Measurements from ENCODE around the gene ERVFRD-1. TPM values are rescaled to one million over a fixed set of nuclear protein-coding genes. Genes with fewer than 3 reads are reported as not detected.

Gene ERVFRD-1
- total RNA-seq, 1 donor from 2014 or later, result not detected

DNA sequence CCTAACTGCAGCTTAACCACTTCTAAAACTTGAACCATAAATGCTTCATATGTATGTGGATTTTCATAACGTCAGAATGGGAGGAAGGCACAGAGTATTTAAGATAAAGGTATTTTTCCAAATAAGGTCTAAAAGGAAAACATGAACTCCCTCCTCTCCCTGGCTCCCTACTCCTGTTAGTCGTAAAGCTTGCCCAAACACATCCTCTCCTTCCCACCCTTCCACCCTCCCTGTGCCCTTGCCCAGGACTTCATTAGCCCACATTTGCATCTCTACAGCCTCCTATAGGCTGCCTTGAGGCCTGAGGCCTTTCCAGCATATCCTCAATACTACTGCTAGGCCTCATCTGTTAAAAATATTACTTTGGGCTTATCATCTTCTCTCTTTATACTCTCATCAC lies 35.0 kb downstream of the ERVFRD-1 start:
- no peaks in the 10 kb centered on the region for H3K4me1 Mint-ChIP-seq (ENCODE audit: low read depth)
- H3K27ac Mint-ChIP-seq, result no peak overlapping the region
- H3K36me3 Mint-ChIP-seq (ENCODE audit: low read depth), result no peaks in the 10 kb centered on the region
- DNase-seq (ENCODE audit: low spot score), result no peak
- H3K9me3 Mint-ChIP-seq, result no peaks in the 10 kb centered on the region
- peaks cover 13% of the 10 kb centered on the region for H3K27me3 Mint-ChIP-seq (ENCODE audit: insufficient read depth)
- no peak overlapping the region for H3K4me3 Mint-ChIP-seq
- intact Hi-C loops (cut with micrococcal nuclease), result no loop called here

DNA sequence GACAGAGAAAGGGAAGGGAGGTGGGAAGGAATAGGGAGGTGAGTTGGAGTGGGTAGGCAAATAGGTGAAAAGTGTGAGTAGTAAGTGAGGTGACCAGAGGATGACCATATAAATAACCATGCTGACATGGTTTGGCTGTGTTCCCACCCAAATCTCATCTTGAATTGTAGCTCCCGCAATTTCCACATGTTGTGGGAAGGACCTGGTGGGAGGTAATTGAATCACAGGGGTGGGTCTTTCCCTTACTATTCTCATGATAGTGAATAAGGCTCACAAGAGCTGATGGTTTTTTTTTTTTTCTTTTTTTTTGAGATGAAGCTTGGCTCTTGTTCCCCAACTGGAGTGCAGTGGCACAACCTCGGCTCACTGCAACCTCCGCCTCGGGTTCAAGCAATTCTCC lies 39.4 kb downstream of the ERVFRD-1 start:
- Mint-ChIP-seq H3K4me3 (no peak overlapping the region), H3K9me3 (no peaks in the 10 kb centered on the region), H3K4me1 (ENCODE audit: low read depth) (no peaks in the 10 kb centered on the region), H3K27ac (no peak overlapping the region), H3K27me3 (ENCODE audit: insufficient read depth) (peaks cover 1% of the 10 kb centered on the region), H3K36me3 (ENCODE audit: low read depth) (no peaks in the 10 kb centered on the region)
- intact Hi-C loops (cut with micrococcal nuclease), result no loop called here
- DNase-seq (ENCODE audit: low spot score), result no peak

DNA sequence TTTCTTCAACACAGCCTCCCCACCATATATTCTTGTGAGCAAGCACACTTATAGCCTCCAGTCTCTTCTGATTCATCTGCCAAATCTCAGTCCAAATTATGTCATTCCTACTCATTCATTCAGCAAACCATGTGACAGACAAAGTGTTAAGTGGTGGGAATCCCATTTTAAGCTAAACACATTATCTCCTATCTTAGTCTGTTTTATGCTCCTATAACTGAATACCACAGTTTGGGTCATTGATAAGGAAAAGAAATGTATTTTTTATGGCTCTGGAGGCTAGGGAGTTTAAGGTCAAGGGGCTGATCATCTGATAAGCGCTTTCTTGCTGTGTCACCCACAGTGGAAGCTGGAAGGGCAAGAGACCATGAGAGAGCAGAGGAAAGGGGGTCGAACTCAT lies 41.8 kb downstream of the ERVFRD-1 start:
- intact Hi-C loops (cut with micrococcal nuclease), result loop anchor here (1.0 to 10.0 kb wide), 4 partner anchors 115 to 591 kb away; no protein-coding TSS in a partner anchor
- no peaks in the 10 kb centered on the region for H3K9me3 Mint-ChIP-seq
- H3K4me3 Mint-ChIP-seq, result no peak overlapping the region
- H3K4me1 Mint-ChIP-seq (ENCODE audit: low read depth), result no peaks in the 10 kb centered on the region
- DNase-seq (ENCODE audit: low spot score), result no peak
- no peaks in the 10 kb centered on the region for H3K36me3 Mint-ChIP-seq (ENCODE audit: low read depth)
- H3K27me3 Mint-ChIP-seq (ENCODE audit: insufficient read depth), result no peaks in the 10 kb centered on the region
- H3K27ac Mint-ChIP-seq, result no peak overlapping the region

DNA sequence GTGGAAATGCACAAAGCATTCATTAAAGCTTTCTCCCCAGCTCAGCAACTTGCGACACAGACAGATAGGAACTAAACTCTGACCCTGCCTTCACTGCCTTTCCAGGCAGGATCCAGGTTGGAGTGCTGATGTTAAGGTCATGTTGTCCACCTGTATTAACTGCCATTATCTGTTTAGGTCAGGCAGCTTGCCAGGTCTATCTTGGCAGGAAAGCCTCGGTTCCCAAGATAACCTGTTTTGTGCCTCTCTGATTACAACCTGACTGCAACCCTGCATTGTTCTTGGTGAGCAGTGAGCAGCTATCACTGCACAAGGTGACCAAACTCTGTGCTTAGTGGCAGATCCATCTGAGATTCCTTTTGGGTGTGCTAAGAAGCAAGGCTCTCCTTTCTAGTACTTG lies 44.2 kb downstream of the ERVFRD-1 start:
- no peak for DNase-seq (ENCODE audit: low spot score)
- Mint-ChIP-seq H3K27ac (no peak overlapping the region), H3K36me3 (ENCODE audit: low read depth) (no peaks in the 10 kb centered on the region), H3K4me1 (ENCODE audit: low read depth) (no peaks in the 10 kb centered on the region), H3K27me3 (ENCODE audit: insufficient read depth) (peaks cover 4% of the 10 kb centered on the region), H3K9me3 (no peaks in the 10 kb centered on the region), H3K4me3 (no peak overlapping the region)
- intact Hi-C loops (cut with micrococcal nuclease), result loop anchor here (5.0 to 10.0 kb wide), 2 partner anchors 223 to 510 kb away; no protein-coding TSS in a partner anchor

DNA sequence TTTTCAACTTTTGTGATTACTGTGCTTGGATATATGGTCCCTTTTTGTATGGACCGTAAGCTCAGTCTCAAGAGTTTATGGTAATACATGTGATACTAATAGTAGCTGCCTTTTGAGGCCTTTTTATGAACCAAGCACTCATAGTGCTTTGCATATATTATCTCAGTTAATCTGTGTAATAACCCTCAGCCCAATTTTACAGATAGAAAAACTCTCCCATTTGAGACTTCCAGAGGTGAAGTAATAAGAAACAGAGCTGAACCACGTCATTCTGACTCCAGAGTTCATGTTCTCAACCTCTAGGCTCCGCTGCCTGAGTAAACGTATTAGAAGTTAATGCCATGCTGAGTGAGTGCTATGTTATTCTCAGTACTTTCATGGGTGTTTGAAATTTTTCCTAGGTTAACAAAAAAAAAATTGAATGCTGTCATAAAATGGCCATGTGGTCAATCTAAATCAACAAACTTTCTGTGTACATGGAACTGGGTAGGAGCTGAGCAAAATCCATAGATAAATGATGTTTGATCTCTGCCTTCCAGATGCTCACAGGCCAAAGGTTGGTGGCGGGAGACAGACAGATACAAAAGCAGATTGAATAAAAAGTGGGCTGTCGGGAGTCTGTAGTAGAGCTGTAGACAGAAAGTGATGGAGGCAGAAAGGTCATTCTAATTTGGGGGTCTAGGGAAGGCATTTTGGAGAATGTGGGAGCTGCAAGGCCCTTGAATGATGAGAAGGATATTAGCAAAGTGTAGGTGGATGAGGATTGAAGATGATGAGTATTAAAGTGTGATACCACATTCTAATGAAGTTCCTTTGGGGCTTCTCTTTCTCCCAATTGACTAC lies 44.8 kb downstream of the ERVFRD-1 start:
- no peak overlapping the region for H3K27ac Mint-ChIP-seq
- no peak for DNase-seq (ENCODE audit: low spot score)
- intact Hi-C loops (cut with micrococcal nuclease), result loop anchor here (5.0 to 10.0 kb wide), 2 partner anchors 222 to 511 kb away; no protein-coding TSS in a partner anchor
- H3K9me3 Mint-ChIP-seq, result no peaks in the 10 kb centered on the region
- H3K4me3 Mint-ChIP-seq, result no peak overlapping the region
- no peaks in the 10 kb centered on the region for H3K4me1 Mint-ChIP-seq (ENCODE audit: low read depth)
- peaks cover 4% of the 10 kb centered on the region for H3K27me3 Mint-ChIP-seq (ENCODE audit: insufficient read depth)
- no peaks in the 10 kb centered on the region for H3K36me3 Mint-ChIP-seq (ENCODE audit: low read depth)

DNA sequence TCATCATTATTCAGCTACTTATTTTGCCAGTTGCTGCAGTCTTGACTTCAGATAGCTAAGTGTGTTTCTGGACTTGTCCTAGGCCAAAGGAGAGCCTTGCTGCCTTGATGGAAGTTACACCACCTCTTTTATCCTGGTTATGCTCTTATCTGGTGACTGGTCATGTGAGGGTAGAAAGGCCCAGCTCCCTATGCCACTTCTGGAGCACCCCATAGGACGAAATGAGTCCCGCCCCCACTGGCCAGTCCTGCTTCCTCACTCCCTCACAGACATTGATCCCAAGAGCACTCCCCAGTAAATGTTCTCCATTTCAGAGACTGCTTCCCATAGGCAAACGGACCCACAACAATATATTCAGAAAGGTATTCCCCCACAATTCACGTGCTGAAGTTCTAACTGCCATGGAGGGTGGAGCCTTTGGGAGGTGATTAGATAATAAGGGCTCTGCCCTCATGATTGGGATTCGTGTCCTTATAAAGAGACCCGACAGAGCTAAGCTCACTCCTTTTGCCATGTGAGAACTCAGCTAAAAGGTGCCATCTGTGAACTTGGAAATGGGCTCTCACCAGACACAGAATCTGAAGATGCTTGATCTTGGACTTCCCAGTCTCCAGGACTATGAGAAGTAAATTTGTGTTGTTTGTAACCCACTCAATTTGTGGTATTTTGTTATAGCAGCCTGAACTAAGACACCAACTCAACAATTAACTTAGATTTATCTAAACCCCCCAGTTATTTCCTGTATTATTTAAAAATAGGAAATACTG lies 45.9 kb downstream of the ERVFRD-1 start:
- no peaks in the 10 kb centered on the region for H3K4me1 Mint-ChIP-seq (ENCODE audit: low read depth)
- H3K27ac Mint-ChIP-seq, result no peak overlapping the region
- H3K4me3 Mint-ChIP-seq, result no peak overlapping the region
- H3K9me3 Mint-ChIP-seq, result no peaks in the 10 kb centered on the region
- H3K27me3 Mint-ChIP-seq (ENCODE audit: insufficient read depth), result peaks cover 12% of the 10 kb centered on the region
- intact Hi-C loops (cut with micrococcal nuclease), result loop anchor here (5.0 to 10.0 kb wide), 2 partner anchors 221 to 512 kb away; no protein-coding TSS in a partner anchor
- H3K36me3 Mint-ChIP-seq (ENCODE audit: low read depth), result no peaks in the 10 kb centered on the region
- no peak for DNase-seq (ENCODE audit: low spot score)

DNA sequence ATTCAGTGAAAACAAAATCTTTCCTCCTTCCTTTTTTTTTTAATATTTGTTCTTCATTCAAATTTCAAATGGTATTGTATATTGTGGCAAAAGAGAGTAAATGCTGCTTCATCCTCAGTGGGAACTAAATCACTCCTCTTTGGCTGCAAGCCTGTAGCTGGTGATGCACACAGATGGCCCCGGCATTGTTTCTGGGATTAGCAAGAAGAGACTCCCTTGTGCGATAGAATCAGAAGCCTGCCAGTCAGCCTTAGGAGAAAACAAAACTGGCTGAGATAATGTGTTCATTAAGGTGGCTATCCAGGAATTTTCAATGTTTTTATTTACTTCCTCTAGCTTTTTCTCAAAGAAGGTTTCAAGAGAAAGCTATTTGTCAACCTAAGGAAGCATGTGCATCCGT lies 46.7 kb downstream of the ERVFRD-1 start:
- Mint-ChIP-seq H3K27ac (no peak overlapping the region), H3K27me3 (ENCODE audit: insufficient read depth) (peaks cover 12% of the 10 kb centered on the region), H3K4me1 (ENCODE audit: low read depth) (no peaks in the 10 kb centered on the region), H3K4me3 (no peak overlapping the region), H3K36me3 (ENCODE audit: low read depth) (no peaks in the 10 kb centered on the region), H3K9me3 (no peaks in the 10 kb centered on the region)
- intact Hi-C loops (cut with micrococcal nuclease), result loop anchor here (5.0 to 10.0 kb wide), 2 partner anchors 220 to 512 kb away; no protein-coding TSS in a partner anchor
- DNase-seq (ENCODE audit: low spot score), result no peak

DNA sequence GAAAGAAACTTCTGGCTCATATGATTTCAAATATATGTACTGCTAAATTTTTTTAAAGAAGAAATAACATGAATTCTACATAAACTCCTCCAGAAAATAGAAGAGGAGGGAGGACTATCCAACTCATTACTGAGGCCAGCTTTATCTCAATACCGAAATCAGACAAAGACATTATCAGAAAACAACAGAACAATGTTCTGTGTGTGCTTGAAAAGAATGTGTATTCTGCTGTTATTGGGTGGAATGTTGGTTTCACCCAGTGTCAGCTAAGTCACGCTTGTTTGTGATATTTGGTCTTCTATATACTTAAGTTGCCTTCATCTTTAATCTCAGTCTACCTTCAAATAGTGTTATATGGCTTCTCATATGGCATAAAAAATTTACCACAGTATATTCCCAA lies 48.8 kb downstream of the ERVFRD-1 start:
- Mint-ChIP-seq H3K27ac (no peak overlapping the region), H3K4me1 (ENCODE audit: low read depth) (no peaks in the 10 kb centered on the region), H3K9me3 (no peaks in the 10 kb centered on the region), H3K4me3 (no peak overlapping the region), H3K27me3 (ENCODE audit: insufficient read depth) (peaks cover 12% of the 10 kb centered on the region), H3K36me3 (ENCODE audit: low read depth) (no peaks in the 10 kb centered on the region)
- no peak for DNase-seq (ENCODE audit: low spot score)
- intact Hi-C loops (cut with micrococcal nuclease), result loop anchor here (10.0 kb wide), 1 partner anchor 218 kb away; no protein-coding TSS in a partner anchor

DNA sequence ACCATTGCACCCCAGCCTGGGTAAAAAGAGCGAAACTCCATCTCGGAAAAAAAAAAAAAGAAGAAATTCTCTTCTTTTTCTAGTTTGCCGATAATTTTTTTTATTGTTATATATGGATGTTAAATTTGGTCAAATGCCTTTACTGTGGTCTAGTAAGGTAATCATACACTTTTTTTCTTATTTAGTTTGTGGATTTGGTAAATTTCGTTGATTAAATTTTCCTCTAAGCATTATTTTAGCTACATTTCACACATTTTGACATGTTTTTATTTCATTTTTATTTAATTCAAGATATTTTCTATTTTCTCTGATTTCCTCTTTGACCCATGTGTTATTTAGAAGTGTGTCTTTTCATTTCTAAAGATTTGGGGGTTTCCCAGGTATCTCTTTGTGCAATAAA lies 49.4 kb downstream of the ERVFRD-1 start:
- no peak overlapping the region for H3K27ac Mint-ChIP-seq
- H3K36me3 Mint-ChIP-seq (ENCODE audit: low read depth), result no peaks in the 10 kb centered on the region
- no peak overlapping the region for H3K4me3 Mint-ChIP-seq
- H3K9me3 Mint-ChIP-seq, result no peaks in the 10 kb centered on the region
- no peaks in the 10 kb centered on the region for H3K4me1 Mint-ChIP-seq (ENCODE audit: low read depth)
- DNase-seq (ENCODE audit: low spot score), result no peak
- H3K27me3 Mint-ChIP-seq (ENCODE audit: insufficient read depth), result peaks cover 12% of the 10 kb centered on the region
- intact Hi-C loops (cut with micrococcal nuclease), result loop anchor here (10.0 kb wide), 1 partner anchor 217 kb away; no protein-coding TSS in a partner anchor

DNA sequence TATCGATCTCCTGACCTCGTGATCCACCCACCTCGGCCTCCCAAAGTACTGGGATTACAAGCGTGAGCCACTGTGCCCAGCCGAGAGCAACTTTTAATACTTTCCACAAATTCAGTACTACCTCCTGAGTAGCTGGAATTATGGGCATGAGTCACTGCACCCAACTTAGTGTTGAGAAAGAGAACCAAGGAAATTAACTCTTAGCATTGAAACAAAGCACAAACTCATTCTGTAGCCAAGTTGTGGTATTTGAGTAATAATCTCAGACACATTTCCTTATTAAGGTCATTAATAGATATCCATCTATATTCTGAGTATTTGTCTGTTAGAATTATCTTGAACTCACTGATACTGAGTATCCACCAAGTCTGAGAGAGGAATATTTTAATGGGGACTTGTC lies 53.1 kb downstream of the ERVFRD-1 start:
- intact Hi-C loops (cut with micrococcal nuclease), result no loop called here
- H3K36me3 Mint-ChIP-seq (ENCODE audit: low read depth), result no peaks in the 10 kb centered on the region
- H3K27me3 Mint-ChIP-seq (ENCODE audit: insufficient read depth), result peaks cover 12% of the 10 kb centered on the region
- H3K27ac Mint-ChIP-seq, result no peak overlapping the region
- no peaks in the 10 kb centered on the region for H3K4me1 Mint-ChIP-seq (ENCODE audit: low read depth)
- no peak overlapping the region for H3K4me3 Mint-ChIP-seq
- no peak for DNase-seq (ENCODE audit: low spot score)
- H3K9me3 Mint-ChIP-seq, result no peaks in the 10 kb centered on the region

DNA sequence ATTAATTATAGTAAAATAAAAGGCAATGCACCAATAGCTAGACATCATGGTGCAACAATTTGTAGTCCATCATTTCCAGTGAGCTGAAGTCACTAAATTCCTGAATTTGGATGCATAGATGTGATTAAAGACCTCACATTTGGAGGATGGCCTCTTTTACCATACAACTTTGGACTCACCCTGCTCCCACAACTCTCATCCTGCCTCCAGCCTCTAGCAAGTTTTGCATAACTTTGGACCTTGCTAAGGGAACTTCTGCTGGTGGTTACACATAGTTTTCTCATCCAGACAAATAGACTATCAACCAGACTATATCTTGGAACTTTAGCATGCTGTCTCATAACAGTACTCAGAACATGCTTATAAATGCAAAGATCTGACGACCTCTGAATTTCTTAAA lies 54.7 kb downstream of the ERVFRD-1 start:
- H3K27me3 Mint-ChIP-seq (ENCODE audit: insufficient read depth), result peaks cover 10% of the 10 kb centered on the region
- H3K4me1 Mint-ChIP-seq (ENCODE audit: low read depth), result no peaks in the 10 kb centered on the region
- no peaks in the 10 kb centered on the region for H3K9me3 Mint-ChIP-seq
- H3K27ac Mint-ChIP-seq, result no peak overlapping the region
- intact Hi-C loops (cut with micrococcal nuclease), result no loop called here
- no peaks in the 10 kb centered on the region for H3K36me3 Mint-ChIP-seq (ENCODE audit: low read depth)
- H3K4me3 Mint-ChIP-seq, result no peak overlapping the region
- no peak for DNase-seq (ENCODE audit: low spot score)

DNA sequence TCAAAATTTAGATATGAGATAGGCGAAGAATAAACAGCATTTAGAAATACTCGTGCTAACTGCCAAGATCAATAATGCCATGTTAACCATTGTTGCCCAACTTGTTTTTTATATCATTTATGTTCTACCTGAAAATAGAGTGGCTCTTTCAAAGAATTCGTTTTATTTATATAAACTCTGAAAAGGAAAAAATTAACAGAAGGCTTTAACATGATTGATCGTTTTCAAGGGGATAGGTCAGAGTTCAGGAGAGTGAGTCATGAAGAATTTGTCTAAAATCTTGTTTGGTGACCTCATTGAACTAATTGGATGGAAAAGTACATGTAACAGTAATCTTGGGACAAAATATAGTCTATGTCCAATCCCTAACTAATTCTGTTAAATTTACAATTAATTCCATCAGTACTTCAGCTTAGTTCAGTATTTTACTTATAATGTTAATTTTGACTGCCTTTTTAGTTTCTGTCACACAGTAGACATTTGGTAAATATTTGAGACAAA lies 56.3 kb downstream of the ERVFRD-1 start:
- intact Hi-C loops (cut with micrococcal nuclease), result no loop called here
- DNase-seq (ENCODE audit: low spot score), result no peak
- H3K9me3 Mint-ChIP-seq, result no peaks in the 10 kb centered on the region
- no peak overlapping the region for H3K27ac Mint-ChIP-seq
- H3K4me3 Mint-ChIP-seq, result no peak overlapping the region
- H3K4me1 Mint-ChIP-seq (ENCODE audit: low read depth), result no peaks in the 10 kb centered on the region
- no peaks in the 10 kb centered on the region for H3K36me3 Mint-ChIP-seq (ENCODE audit: low read depth)
- peaks cover 2% of the 10 kb centered on the region for H3K27me3 Mint-ChIP-seq (ENCODE audit: insufficient read depth)

DNA sequence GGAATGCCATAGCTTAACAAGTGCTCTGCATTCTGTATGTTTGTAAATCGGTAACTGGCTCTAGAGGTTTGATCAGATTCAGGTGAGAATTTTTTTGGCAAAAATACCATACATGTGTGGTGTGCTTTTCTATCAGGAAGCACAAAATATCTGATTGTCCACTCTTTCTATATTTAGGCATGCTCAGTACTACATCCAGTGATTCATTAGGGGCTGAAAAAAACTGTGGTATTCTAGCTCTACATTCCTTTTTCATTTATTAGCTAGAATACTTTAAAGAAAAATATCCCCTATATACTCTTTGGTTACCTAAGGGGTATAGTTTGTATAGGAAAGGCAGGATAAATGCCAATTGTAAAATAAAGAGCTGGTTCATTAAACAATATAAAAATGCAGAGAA lies 56.8 kb downstream of the ERVFRD-1 start:
- intact Hi-C loops (cut with micrococcal nuclease), result no loop called here
- Mint-ChIP-seq H3K27ac (no peak overlapping the region), H3K36me3 (ENCODE audit: low read depth) (no peaks in the 10 kb centered on the region), H3K9me3 (no peaks in the 10 kb centered on the region), H3K4me3 (no peak overlapping the region), H3K4me1 (ENCODE audit: low read depth) (no peaks in the 10 kb centered on the region), H3K27me3 (ENCODE audit: insufficient read depth) (peaks cover 4% of the 10 kb centered on the region)
- no peak for DNase-seq (ENCODE audit: low spot score)

Data from activated T-helper 1 cell treated with anti-CD3 and anti-CD28 coated beads, Interleukin-12 subunit alpha, Interleukin-12 subunit beta, Interleukin-2, Interleukin-4 antibody, amounts not matched to agents 30 ng/mL and 10 ng/mL and 1 ng/mL, durations not matched to agents 14 hours and 24 hours and 36 hours (primary cell).